Fibroblast of lung (primary cell): ENCODE data around the gene KIF6. TPM values are rescaled to one million over a fixed set of nuclear protein-coding genes. Genes with fewer than 3 reads are reported as not detected.

Experiments used
- DNase-seq, 2 donors: peaks; one replicate each; pipeline versions ENCODE4 v3.0.0 to v3.0.0-alpha.2; 2010; ENCODE audit warnings: low read depth in 2 of 2
- H2AFZ ChIP-seq: 2 replicates; pipeline ENCODE4 v1.5.1; 2012; ENCODE audit warnings: low read length, control low read depth, inconsistent platforms
- H3K27ac ChIP-seq: 2 replicates; pipeline ENCODE4 v1.5.1; 2011; ENCODE audit warnings: low read length, control low read depth; ENCODE audit not compliant: insufficient read depth
- H3K27me3 ChIP-seq: 2 replicates; pipeline ENCODE4 v1.5.1; 2011; ENCODE audit warnings: mild to moderate bottlenecking, low read length; ENCODE audit not compliant: control insufficient read depth, insufficient read depth
- H3K36me3 ChIP-seq: 2 replicates; pipeline ENCODE4 v1.5.1; 2011; ENCODE audit warnings: low read length; ENCODE audit not compliant: control insufficient read depth, insufficient read depth
- H3K4me1 ChIP-seq: 2 replicates; pipeline ENCODE4 v1.5.1; 2011; ENCODE audit warnings: low read length; ENCODE audit not compliant: control insufficient read depth, insufficient read depth; ENCODE audit errors: extremely low read depth
- H3K4me2 ChIP-seq: 2 replicates; pipeline ENCODE4 v1.5.1; 2011; ENCODE audit warnings: low read length, control low read depth; ENCODE audit not compliant: insufficient read depth; ENCODE audit errors: extremely low read depth
- H3K4me3 ChIP-seq, 4 experiments: fragments of 200-600 bp in 1 of 4; sonication (generic) in 1 of 4; replicated peaks in 1 of 4; 2 replicates each; pipeline ENCODE4 v1.5.1; 2011 to 2016; ENCODE audit warnings: low read length in 4 of 4, low read depth in 3 of 4, mild to moderate bottlenecking in 3 of 4, control low read depth in 2 of 4, inconsistent platforms in 1 of 4, mixed read lengths in 1 of 4; ENCODE audit not compliant: insufficient read depth in 1 of 4; ENCODE audit errors: control extremely low read depth in 1 of 4
- H3K79me2 ChIP-seq: 2 replicates; pipeline ENCODE4 v1.5.1; 2012; ENCODE audit warnings: mild to moderate bottlenecking, low read length, inconsistent platforms; ENCODE audit not compliant: control insufficient read depth, insufficient read depth
- H3K9ac ChIP-seq: 2 replicates; pipeline ENCODE4 v1.5.1; 2011; ENCODE audit warnings: mild to moderate bottlenecking, low read length, control low read depth; ENCODE audit not compliant: insufficient read depth
- H3K9me3 ChIP-seq: 2 replicates; pipeline ENCODE4 v1.5.1; 2012; ENCODE audit warnings: low read depth, low read length; ENCODE audit not compliant: control insufficient read depth, insufficient read depth
- H4K20me1 ChIP-seq: 2 replicates; pipeline ENCODE4 v1.5.1; 2011; ENCODE audit warnings: low read length; ENCODE audit not compliant: control insufficient read depth, insufficient read depth; ENCODE audit errors: extremely low read depth
- EZH2 ChIP-seq: IDR thresholded peaks from 2 replicates; pipeline ENCODE4 v1.5.1; 2012; ENCODE audit warnings: low read length, control low read depth, mild to moderate bottlenecking; ENCODE audit errors: missing control alignments
- polyA plus RNA-seq, 2 donors: library from polyadenylated mRNA; depleted of rRNA in 1 of 2; stranded (reverse) in 1 of 2; unstranded in 1 of 2; fragments of >200 nt; gene quantifications; 2 replicates each; pipeline ENCODE4 v1.2.1, GENCODE V29; 2011 to 2012; ENCODE audit warnings: missing spikeins in 1 of 2
- total RNA-seq: library from RNA; depleted of rRNA; stranded (reverse); fragments of >200 nt; gene quantifications from 2 replicates; pipeline ENCODE4 v1.2.1, GENCODE V29; 2014
- TF ChIP-seq, protein P1 (sequence below), 2 donors: IDR thresholded peaks in 1 of 2; conservative IDR thresholded peaks in 1 of 2; 1 replicate in 1 of 2; 2 replicates in 1 of 2; pipeline ENCODE4 v1.5.1; 2011 to 2012; ENCODE audit warnings: low read length in 2 of 2, control low read depth in 1 of 2, inconsistent platforms in 1 of 2, low read depth in 1 of 2, mild to moderate bottlenecking in 1 of 2

The KIF6 gene
- total and polyA plus RNA-seq, 2 donors (not counting 1 experiment from before 2014, with no cell fraction given), result 0.24 to 0.83 TPM

DNA sequence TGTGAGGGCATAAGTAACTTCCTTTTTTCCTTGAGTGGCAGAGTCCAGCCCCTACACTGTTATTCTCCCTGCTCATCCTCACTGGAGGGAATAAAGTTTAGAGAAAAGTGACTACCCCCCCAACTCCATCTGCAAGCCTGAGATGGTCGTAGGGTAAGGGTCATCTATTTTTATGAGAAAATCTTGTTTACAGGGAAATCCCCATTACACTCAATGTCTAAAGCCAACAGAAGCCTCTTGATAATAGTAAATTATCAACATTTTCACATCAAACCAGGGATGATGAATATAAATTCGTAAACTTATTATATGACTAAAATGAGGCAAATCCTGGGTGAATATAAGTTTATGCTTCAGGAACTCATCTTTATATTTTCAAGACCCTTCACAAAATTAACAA, 228.8 kb downstream of the KIF6 start:
- TF ChIP-seq EZH2, result no peak
- TF ChIP-seq, protein P1, sequence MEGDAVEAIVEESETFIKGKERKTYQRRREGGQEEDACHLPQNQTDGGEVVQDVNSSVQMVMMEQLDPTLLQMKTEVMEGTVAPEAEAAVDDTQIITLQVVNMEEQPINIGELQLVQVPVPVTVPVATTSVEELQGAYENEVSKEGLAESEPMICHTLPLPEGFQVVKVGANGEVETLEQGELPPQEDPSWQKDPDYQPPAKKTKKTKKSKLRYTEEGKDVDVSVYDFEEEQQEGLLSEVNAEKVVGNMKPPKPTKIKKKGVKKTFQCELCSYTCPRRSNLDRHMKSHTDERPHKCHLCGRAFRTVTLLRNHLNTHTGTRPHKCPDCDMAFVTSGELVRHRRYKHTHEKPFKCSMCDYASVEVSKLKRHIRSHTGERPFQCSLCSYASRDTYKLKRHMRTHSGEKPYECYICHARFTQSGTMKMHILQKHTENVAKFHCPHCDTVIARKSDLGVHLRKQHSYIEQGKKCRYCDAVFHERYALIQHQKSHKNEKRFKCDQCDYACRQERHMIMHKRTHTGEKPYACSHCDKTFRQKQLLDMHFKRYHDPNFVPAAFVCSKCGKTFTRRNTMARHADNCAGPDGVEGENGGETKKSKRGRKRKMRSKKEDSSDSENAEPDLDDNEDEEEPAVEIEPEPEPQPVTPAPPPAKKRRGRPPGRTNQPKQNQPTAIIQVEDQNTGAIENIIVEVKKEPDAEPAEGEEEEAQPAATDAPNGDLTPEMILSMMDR (conservative IDR thresholded peaks at IDR 0.05 in 1 of 2, IDR thresholded peaks at IDR 0.05 in 1 of 2; ENCODE audit: low read depth in 1 of 2, low read length in 2 of 2), result no peak
- H3K79me2 ChIP-seq, result no peaks in the 10 kb centered on the region
- no peak overlapping the region for H3K4me2 ChIP-seq

DNA sequence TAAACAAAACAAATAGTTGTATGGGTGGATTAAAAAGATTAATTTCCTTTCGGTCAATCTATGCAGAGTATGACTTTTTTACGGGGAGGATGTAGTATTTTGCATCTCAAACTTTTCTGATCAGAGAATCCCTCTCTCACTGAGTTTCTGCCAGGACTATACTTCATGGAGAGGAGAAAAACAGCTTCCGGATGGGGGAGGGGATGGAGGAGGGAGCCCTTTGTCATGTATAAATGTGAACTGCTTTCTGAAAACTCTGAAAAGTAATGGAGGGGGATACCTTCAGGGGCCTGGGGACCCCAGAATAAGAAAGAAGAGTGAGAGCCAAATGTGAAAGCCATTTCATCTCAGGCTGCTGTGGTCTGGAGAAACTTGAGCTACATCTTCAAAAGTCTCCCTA, 229.6 kb downstream of the KIF6 start:
- H3K4me2 ChIP-seq, result no peak overlapping the region
- no peak overlapping the region for H3K9ac ChIP-seq
- H4K20me1 ChIP-seq, result no peaks in the 10 kb centered on the region
- no peaks in the 10 kb centered on the region for H3K9me3 ChIP-seq
- no peak for DNase-seq
- H2AFZ ChIP-seq, result no peak overlapping the region
- no peaks in the 10 kb centered on the region for H3K79me2 ChIP-seq
- H3K27ac ChIP-seq, result no peak overlapping the region
- H3K4me1 ChIP-seq, result no peaks in the 10 kb centered on the region
- peaks cover 2% of the 10 kb centered on the region for H3K27me3 ChIP-seq
- no peak overlapping the region for H3K4me3 ChIP-seq
- TF ChIP-seq, protein P1 (conservative IDR thresholded peaks at IDR 0.05 in 1 of 2, IDR thresholded peaks at IDR 0.05 in 1 of 2; ENCODE audit: low read depth in 1 of 2, low read length in 2 of 2), result no peak
- TF ChIP-seq EZH2, result no peak
- no peaks in the 10 kb centered on the region for H3K36me3 ChIP-seq

More for the DNA sequence above, 228.8 kb downstream of the KIF6 start:
- Histone ChIP-seq H3K27me3 (peaks cover under 1% of the 10 kb centered on the region), H3K36me3 (no peaks in the 10 kb centered on the region), H3K27ac (no peak overlapping the region), H3K4me3 (no peak overlapping the region), H4K20me1 (no peaks in the 10 kb centered on the region), H2AFZ (no peak overlapping the region), H3K4me1 (no peaks in the 10 kb centered on the region), H3K9me3 (no peaks in the 10 kb centered on the region), H3K9ac (no peak overlapping the region)
- no peak for DNase-seq

DNA sequence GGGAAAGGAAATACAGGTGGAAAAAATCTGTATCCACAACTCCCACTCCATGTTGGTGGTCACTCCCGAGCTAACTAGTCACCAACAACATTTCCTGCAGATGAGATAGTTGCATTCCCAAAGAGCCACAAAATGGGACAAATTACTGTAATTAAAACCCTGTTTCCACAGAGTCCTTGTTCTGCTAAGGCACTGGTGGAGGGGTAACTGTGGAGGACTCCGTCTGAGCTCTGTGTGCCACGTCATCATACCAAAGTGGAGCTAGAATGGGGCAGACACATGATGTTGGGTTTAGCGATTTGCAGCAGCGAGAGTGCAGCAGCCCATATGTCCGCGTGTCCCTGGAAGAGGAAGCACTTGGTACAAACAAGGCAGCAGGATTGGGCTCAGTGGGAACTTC, 230.2 kb downstream of the KIF6 start:
- peak in 1 of 2 donors; percentile 13 for DNase-seq
- Histone ChIP-seq H3K79me2 (no peaks in the 10 kb centered on the region), H3K9ac (no peak overlapping the region), H4K20me1 (no peaks in the 10 kb centered on the region), H2AFZ (no peak overlapping the region), H3K36me3 (no peaks in the 10 kb centered on the region), H3K4me2 (no peak overlapping the region), H3K4me3 (no peak overlapping the region), H3K4me1 (no peaks in the 10 kb centered on the region), H3K27ac (no peak overlapping the region), H3K27me3 (peaks cover 2% of the 10 kb centered on the region), H3K9me3 (no peaks in the 10 kb centered on the region)
- TF ChIP-seq, protein P1 (conservative IDR thresholded peaks at IDR 0.05 in 1 of 2, IDR thresholded peaks at IDR 0.05 in 1 of 2; ENCODE audit: low read depth in 1 of 2, low read length in 2 of 2), result no peak
- no peak for TF ChIP-seq EZH2
